OCI-LY7 (cell line): Measurements from ENCODE around the gene VMAC.

Experiments used
- EZH2phosphoT487 ChIP-seq: fragments of 200-600 bp; sonication (generic); IDR thresholded peaks from 2 replicates; pipeline ENCODE4 v1.6.1; 2018; ENCODE audit warnings: low read depth, borderline replicate concordance, mild to moderate bottlenecking, mixed run types, antibody characterized with exemption, low read length, moderate library complexity, mixed read lengths
- TF ChIP-seq, protein P1 (sequence below): fragments of 200-600 bp; sonication (generic); conservative IDR thresholded peaks from 2 replicates; pipeline ENCODE4 v1.5.1; 2014; ENCODE audit warnings: mild to moderate bottlenecking, antibody characterized with exemption, low read length, moderate library complexity, mixed read lengths

DNA sequence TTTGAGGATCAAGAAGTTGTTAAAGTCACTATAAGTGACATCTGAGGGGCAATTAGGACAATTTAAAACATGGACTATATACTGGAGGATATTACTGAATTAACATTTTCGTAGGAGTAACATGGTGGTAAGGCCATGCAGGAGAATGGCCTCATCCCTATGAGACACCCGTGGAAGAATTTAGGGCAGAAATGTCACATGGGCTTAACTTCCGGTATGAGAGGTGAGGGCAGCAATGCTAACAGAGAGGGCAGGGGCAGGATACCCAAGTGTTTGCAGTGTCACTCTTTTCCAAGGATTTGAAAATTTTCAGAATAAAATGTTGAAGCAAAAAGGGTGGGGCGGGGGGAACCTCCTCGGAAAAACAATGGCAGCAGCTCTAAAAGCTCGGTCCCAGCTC, 49.6 kb downstream of the VMAC start:
- TF ChIP-seq, protein P1, sequence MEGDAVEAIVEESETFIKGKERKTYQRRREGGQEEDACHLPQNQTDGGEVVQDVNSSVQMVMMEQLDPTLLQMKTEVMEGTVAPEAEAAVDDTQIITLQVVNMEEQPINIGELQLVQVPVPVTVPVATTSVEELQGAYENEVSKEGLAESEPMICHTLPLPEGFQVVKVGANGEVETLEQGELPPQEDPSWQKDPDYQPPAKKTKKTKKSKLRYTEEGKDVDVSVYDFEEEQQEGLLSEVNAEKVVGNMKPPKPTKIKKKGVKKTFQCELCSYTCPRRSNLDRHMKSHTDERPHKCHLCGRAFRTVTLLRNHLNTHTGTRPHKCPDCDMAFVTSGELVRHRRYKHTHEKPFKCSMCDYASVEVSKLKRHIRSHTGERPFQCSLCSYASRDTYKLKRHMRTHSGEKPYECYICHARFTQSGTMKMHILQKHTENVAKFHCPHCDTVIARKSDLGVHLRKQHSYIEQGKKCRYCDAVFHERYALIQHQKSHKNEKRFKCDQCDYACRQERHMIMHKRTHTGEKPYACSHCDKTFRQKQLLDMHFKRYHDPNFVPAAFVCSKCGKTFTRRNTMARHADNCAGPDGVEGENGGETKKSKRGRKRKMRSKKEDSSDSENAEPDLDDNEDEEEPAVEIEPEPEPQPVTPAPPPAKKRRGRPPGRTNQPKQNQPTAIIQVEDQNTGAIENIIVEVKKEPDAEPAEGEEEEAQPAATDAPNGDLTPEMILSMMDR = no peak
- no peak for TF ChIP-seq EZH2phosphoT487
